ENCODE measurements around the gene OAT. TPM values are rescaled to one million over a fixed set of nuclear protein-coding genes. Genes with fewer than 3 reads are reported as not detected.

OAT gene
- total and polyA plus RNA-seq, 2 donors (not counting 3 experiments of a cell fraction or from before 2014, with no cell fraction given): 69.9 to 90.8 TPM

GRCh38 chr10:124414076-124414475 is 4.6 kb downstream of the OAT start:
- Histone ChIP-seq H3K79me2 (ENCODE audit: control insufficient read depth, insufficient read depth, low read length) (peaks cover 48% of the 10 kb centered on the region), H3K9me3 (replicated peaks; ENCODE audit: control insufficient read depth, insufficient read depth, low read length) (no peaks in the 10 kb centered on the region)

More at GRCh38 chr10:124414076-124414475, 4.6 kb downstream of the OAT start:
- H3K36me3 ChIP-seq (ENCODE audit: control insufficient read depth in 2 of 2, extremely low read depth in 1 of 2, insufficient read depth in 2 of 2, low read length in 2 of 2): no peaks in the 10 kb centered on the region
- dilution Hi-C loops (cut with MboI; ENCODE audit: extremely low pct_ligation_motif_present, low sequenced_read_pairs) (no loop called here), intact Hi-C loops (cut with micrococcal nuclease) (loop anchor here (10.0 kb wide), 2 partner anchors 609 to 1949 kb away; partner anchors contain the start of gene HTRA1)
- H3K9ac ChIP-seq (replicated peaks; ENCODE audit: extremely low read depth, insufficient read depth, low read length): no peak overlapping the region
- H3K4me3 ChIP-seq (replicated peaks in 1 of 3; ENCODE audit: insufficient read depth in 1 of 3, low read depth in 1 of 3, low read length in 3 of 3): no peak overlapping the region
- CTCF ChIA-PET: interaction anchor here (2.6 to 3.5 kb wide), 2 partner anchors 10 to 25 kb away, joined by 11 to 30 read pairs; no protein-coding TSS in a partner anchor
- H3K9me1 ChIP-seq (replicated peaks; ENCODE audit: control insufficient read depth, extremely low read depth, insufficient read depth, low read length): no peaks in the 10 kb centered on the region
- no peak overlapping the region for H3K4me2 ChIP-seq (ENCODE audit: insufficient read depth, low read length)
- no peak overlapping the region for H2AFZ ChIP-seq (ENCODE audit: low read depth, low read length)
- BruUV-seq (replicated peaks): no TSS peak
- POLR2A ChIA-PET: no interaction called here
- no peaks in the 10 kb centered on the region for H3K4me1 ChIP-seq (ENCODE audit: control insufficient read depth, extremely low read depth, insufficient read depth, low read length)
- no peak for TF ChIP-seq MYC (IDR thresholded peaks at IDR 0.05; ENCODE audit: low read depth, low read length)
- no peak for TF ChIP-seq EZH2 (IDR thresholded peaks at IDR 0.05; ENCODE audit: borderline replicate concordance, low read depth, low read length, severe bottlenecking)
- TF ChIP-seq POLR2A (IDR thresholded peaks at IDR 0.05; ENCODE audit: low read depth, low read length): no peak
- no peak for TF ChIP-seq MAX (IDR thresholded peaks at IDR 0.05; ENCODE audit: insufficient read depth, insufficient read length)
- no peak for TF ChIP-seq CTCF (IDR thresholded peaks at IDR 0.05; ENCODE audit: extremely low read depth in 1 of 2, insufficient read depth in 1 of 2, low read depth in 1 of 2, low read length in 2 of 2)
- no peak for TF ChIP-seq JUN (IDR thresholded peaks at IDR 0.05; ENCODE audit: borderline replicate concordance, insufficient read depth, insufficient read length, low read depth)
- no peak for TF ChIP-seq FOS (IDR thresholded peaks at IDR 0.05; ENCODE audit: borderline replicate concordance, insufficient read depth, low read length)
- no peak for TF ChIP-seq GATA2 (IDR thresholded peaks at IDR 0.05; ENCODE audit: insufficient read depth, insufficient read length, low read depth, low read length)
- TF ChIP-seq POLR2AphosphoS5 (IDR thresholded peaks at IDR 0.05; ENCODE audit: insufficient read depth, low read depth, low read length): no peak
- no peak overlapping the region for H3K27ac ChIP-seq (ENCODE audit: insufficient read depth, low read depth, low read length)
- DNase-seq (ENCODE audit: low read depth, low spot score) (peak; percentile 24), FAIRE-seq (no peak)
- H3K27me3 ChIP-seq (ENCODE audit: control insufficient read depth in 2 of 2, insufficient read depth in 2 of 2, low read length in 2 of 2): no peaks in the 10 kb centered on the region
- no peaks in the 10 kb centered on the region for H4K20me1 ChIP-seq (replicated peaks; ENCODE audit: control insufficient read depth, extremely low read depth, insufficient read depth, low read length)
